ENCODE measurements around the gene C1S. TPM values are rescaled to one million over a fixed set of nuclear protein-coding genes. Genes with fewer than 3 reads are reported as not detected.
"Not testable (repeated sequence)": the region's sequence is repeated elsewhere in the genome, so short reads cannot be mapped to it uniquely, and the experiment has no call there.

The C1S gene
- total RNA-seq, 1 donor from 2014 or later, result 2.1 TPM

GRCh38 chr12:7054925-7055324, 5.6 kb upstream of the C1S start:
- H3F3A ChIP-seq (ENCODE audit: low read depth), result no peaks in the 10 kb centered on the region
- H4K20me1 ChIP-seq (ENCODE audit: low read depth), result no peaks in the 10 kb centered on the region
- Mint-ChIP-seq H3K9me3 (peaks cover 6% of the 10 kb centered on the region), H3K36me3 (no peaks in the 10 kb centered on the region), H3K27me3 (ENCODE audit: insufficient read depth, low read depth) (peaks cover 8% of the 10 kb centered on the region), H3K4me3 (no peak overlapping the region), H3K4me1 (no peaks in the 10 kb centered on the region), H3K27ac (no peak overlapping the region)
- H3K36me3 ChIP-seq, result no peaks in the 10 kb centered on the region
- H3K27me3 ChIP-seq, result no peaks in the 10 kb centered on the region
- H3K9ac ChIP-seq, result no peak overlapping the region
- no peak for DNase-seq (ENCODE audit: low spot score)
- H2AFZ ChIP-seq (replicated peaks), result no peak overlapping the region
- TF ChIP-seq CTCF (IDR thresholded peaks at IDR 0.05) (no peak), EZH2phosphoT487 (IDR thresholded peaks at IDR 0.05) (no peak), EZH2 (IDR thresholded peaks at IDR 0.05) (no peak)
- no peak overlapping the region for H3K4me2 ChIP-seq
- H3K79me2 ChIP-seq (ENCODE audit: low read depth), result no peaks in the 10 kb centered on the region
- no peak overlapping the region for H3K27ac ChIP-seq
- H3K4me1 ChIP-seq, result no peaks in the 10 kb centered on the region
- H3K4me3 ChIP-seq, result no peak overlapping the region
- H3K9me3 ChIP-seq (ENCODE audit: low read depth), result no peaks in the 10 kb centered on the region

- not testable (repeated sequence) for H3K9me3 Mint-ChIP-seq; H3K27me3 Mint-ChIP-seq (ENCODE audit: insufficient read depth, low read depth); H3K79me2 ChIP-seq (ENCODE audit: low read depth); H4K20me1 ChIP-seq (ENCODE audit: low read depth); H3K27ac ChIP-seq; H3K9me3 ChIP-seq (ENCODE audit: low read depth); DNase-seq (ENCODE audit: low spot score); H3K27me3 ChIP-seq; H3K4me1 Mint-ChIP-seq; H3K27ac Mint-ChIP-seq; H3K36me3 Mint-ChIP-seq; H3K4me3 ChIP-seq; H3K4me2 ChIP-seq; H3F3A ChIP-seq (ENCODE audit: low read depth); H3K36me3 ChIP-seq; H2AFZ ChIP-seq (replicated peaks); H3K9ac ChIP-seq; H3K4me1 ChIP-seq; H3K4me3 Mint-ChIP-seq
Observed at GRCh38 chr12:7055736-7056135, 4.8 kb upstream of the C1S start.

- Histone ChIP-seq H3K4me3 (no peak overlapping the region), H3K27ac (no peak overlapping the region), H3F3A (ENCODE audit: low read depth) (no peaks in the 10 kb centered on the region), H3K36me3 (no peaks in the 10 kb centered on the region), H3K4me1 (no peaks in the 10 kb centered on the region), H3K9me3 (ENCODE audit: low read depth) (no peaks in the 10 kb centered on the region), H3K9ac (no peak overlapping the region), H3K4me2 (no peak overlapping the region), H4K20me1 (ENCODE audit: low read depth) (no peaks in the 10 kb centered on the region), H3K79me2 (ENCODE audit: low read depth) (no peaks in the 10 kb centered on the region), H3K27me3 (no peaks in the 10 kb centered on the region), H2AFZ (replicated peaks) (no peak overlapping the region)
- DNase-seq (ENCODE audit: low spot score), result no peak
- Mint-ChIP-seq H3K4me3 (no peak overlapping the region), H3K9me3 (no peaks in the 10 kb centered on the region), H3K36me3 (no peaks in the 10 kb centered on the region), H3K4me1 (peaks cover 6% of the 10 kb centered on the region), H3K27ac (no peak overlapping the region), H3K27me3 (ENCODE audit: insufficient read depth, low read depth) (peaks cover 7% of the 10 kb centered on the region)
- TF ChIP-seq EZH2phosphoT487 (IDR thresholded peaks at IDR 0.05) (no peak), EZH2 (IDR thresholded peaks at IDR 0.05) (no peak), CTCF (IDR thresholded peaks at IDR 0.05) (no peak)
Observed at GRCh38 chr12:7058163-7058845, 2.2 kb upstream of the C1S start.

GRCh38 chr12:7058850-7059395, 1.6 kb upstream of the C1S start:
- peaks cover 6% of the 10 kb centered on the region for H3K4me1 Mint-ChIP-seq
- H3K9me3 ChIP-seq (ENCODE audit: low read depth), result no peaks in the 10 kb centered on the region
- no peak overlapping the region for H3K27ac Mint-ChIP-seq
- H3K4me2 ChIP-seq, result no peak overlapping the region
- no peak for TF ChIP-seq CTCF (IDR thresholded peaks at IDR 0.05)
- no peak for TF ChIP-seq EZH2 (IDR thresholded peaks at IDR 0.05)
- TF ChIP-seq EZH2phosphoT487 (IDR thresholded peaks at IDR 0.05), result no peak
- no peak overlapping the region for H3K4me3 Mint-ChIP-seq
- H3K27me3 Mint-ChIP-seq (ENCODE audit: insufficient read depth, low read depth), result peaks cover 7% of the 10 kb centered on the region
- DNase-seq (ENCODE audit: low spot score), result no peak
- no peaks in the 10 kb centered on the region for H3K79me2 ChIP-seq (ENCODE audit: low read depth)
- no peak overlapping the region for H3K9ac ChIP-seq
- no peak overlapping the region for H3K4me3 ChIP-seq
- no peaks in the 10 kb centered on the region for H3K36me3 Mint-ChIP-seq
- no peaks in the 10 kb centered on the region for H3K4me1 ChIP-seq
- no peak overlapping the region for H2AFZ ChIP-seq (replicated peaks)
- H3K27ac ChIP-seq, result no peak overlapping the region
- H3K36me3 ChIP-seq, result no peaks in the 10 kb centered on the region
- H3K9me3 Mint-ChIP-seq, result no peaks in the 10 kb centered on the region
- no peaks in the 10 kb centered on the region for H3K27me3 ChIP-seq
- no peaks in the 10 kb centered on the region for H4K20me1 ChIP-seq (ENCODE audit: low read depth)
- no peaks in the 10 kb centered on the region for H3F3A ChIP-seq (ENCODE audit: low read depth)

Measured in neural progenitor cell (in vitro differentiated cells).